GM21360 (cell line): ENCODE results near the gene PDGFB.
A peak's percentile ranks its signal among the peaks of the same experiment; 100 is the strongest.

Experiments used
- ATAC-seq: cut with Tn5 transposase; IDR thresholded peaks from one replicate; pipeline ENCODE4 v1.9.1; 2021; ENCODE audit warnings: mild to moderate bottlenecking, moderate library complexity; ENCODE audit not compliant: unreplicated experiment

Gene PDGFB

DNA sequence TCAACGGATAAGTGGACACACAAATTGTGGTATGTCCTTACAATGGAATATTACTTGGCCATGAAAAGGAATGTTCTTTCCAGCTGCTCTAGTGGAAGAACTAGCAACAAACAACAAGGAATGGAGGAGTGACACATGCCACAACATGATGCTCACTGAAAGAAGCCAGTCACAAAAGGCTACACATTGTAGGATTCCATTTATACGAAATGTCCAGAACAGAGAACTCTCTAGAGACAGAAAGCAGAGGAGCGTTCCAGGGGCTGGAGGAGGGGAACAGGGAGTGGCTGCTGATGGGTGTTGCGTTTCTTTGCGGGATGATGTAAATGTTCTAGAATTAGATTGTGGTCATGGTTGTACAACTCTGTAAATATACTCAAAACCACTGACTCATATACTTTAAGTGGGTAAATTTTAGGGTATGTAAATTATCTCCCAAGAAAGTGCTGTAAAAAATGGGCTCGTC is 32.4 kb upstream of the PDGFB start:
- no peak for ATAC-seq

- ATAC-seq = no peak
These were observed 31.8 kb upstream of the PDGFB start for GRCh38 chr22:39276440-39277141.

- no peak for ATAC-seq
These were observed 31.1 kb upstream of the PDGFB start for GRCh38 chr22:39275814-39276439.

- ATAC-seq = no peak
These were observed 29.4 kb upstream of the PDGFB start for GRCh38 chr22:39273950-39274887.

GRCh38 chr22:39270792-39271191 is 26.0 kb upstream of the PDGFB start:
- no peak for ATAC-seq

DNA sequence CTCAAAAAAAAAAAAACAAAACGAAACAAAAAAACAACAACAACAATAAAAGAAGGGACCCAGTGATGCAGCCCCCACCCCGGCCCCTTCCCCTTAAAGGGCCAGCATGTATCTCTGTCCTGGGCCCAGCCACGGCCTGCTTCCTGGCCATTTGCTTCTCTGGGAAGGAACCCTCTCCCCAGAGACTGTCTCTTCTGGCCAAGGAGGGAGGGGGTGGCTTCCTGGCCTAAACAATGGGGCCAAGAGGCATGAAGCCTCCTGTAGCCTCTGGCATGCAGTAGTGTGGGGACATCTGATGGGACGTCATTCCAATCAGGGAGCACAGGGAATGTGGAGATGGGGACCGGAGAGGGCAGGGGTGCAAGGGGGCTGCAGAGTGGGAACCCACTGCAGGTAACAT is 25.5 kb upstream of the PDGFB start:
- ATAC-seq = no peak

DNA sequence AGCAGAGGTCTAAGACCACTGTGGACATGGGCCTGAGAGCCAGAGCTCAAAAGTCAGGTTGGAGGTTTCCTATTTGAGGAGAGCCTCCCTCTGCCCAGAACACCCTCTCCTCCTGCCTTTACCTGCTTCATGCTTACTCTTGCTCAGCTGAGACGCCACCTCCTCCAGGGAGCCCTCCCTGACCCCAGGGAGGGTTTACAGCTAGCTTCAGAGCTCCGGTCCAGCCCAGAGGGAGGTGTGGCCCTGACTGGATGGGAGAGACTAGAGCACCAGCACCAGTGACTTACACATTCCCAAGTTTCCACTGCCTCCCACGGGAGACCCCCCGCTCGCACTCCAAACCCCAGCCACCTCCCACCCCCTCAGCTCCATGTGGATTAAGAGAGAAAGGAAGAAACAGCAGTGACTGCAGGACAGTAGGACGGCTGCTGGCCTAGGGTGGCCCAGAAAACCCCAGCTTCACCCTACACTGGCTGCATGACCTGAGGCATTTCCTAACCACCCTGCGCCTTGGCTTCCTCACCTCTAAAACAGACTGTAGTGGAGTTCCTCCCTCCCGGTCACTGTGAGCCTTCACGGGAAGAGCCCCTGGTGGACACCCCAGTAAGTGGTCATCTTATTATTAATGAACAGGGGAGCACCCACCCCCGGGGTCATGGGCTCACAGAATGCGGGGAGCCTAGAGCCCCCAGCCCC is 24.5 kb upstream of the PDGFB start:
- no peak for ATAC-seq

GRCh38 chr22:39268645-39269044 is 23.9 kb upstream of the PDGFB start:
- no peak for ATAC-seq

GRCh38 chr22:39267974-39268373 is 23.2 kb upstream of the PDGFB start:
- no peak for ATAC-seq

DNA sequence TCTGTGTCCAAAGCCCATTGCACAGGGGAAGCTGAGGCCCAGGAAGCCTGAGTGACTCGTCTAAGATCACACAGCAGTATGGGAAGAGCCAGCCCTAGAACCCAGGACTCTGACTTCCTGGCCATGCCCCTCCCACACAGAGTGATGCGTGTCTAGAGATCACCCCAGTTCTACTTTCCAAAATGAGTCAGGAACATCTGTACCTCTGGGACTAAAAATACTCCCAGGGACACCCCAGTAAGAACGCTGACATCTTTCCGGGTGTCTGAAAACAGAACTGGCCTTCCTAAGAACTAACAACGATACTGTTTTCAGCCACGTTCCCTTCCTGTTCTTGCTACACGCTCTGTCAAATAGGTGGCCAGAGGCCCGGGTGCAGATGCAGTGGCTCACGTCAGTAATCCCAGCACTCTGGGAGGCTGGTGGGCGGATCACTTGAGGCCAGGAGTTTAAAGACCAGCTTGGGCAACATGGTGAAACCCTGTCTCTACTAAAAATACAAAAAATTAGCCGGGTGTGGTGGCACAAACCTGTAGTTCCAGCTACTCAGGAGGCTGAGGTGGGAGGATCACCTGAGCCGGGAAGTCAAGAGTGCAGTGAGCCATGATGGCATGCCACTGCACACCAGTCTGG is 21.7 kb upstream of the PDGFB start:
- ATAC-seq = peak; percentile 75

DNA sequence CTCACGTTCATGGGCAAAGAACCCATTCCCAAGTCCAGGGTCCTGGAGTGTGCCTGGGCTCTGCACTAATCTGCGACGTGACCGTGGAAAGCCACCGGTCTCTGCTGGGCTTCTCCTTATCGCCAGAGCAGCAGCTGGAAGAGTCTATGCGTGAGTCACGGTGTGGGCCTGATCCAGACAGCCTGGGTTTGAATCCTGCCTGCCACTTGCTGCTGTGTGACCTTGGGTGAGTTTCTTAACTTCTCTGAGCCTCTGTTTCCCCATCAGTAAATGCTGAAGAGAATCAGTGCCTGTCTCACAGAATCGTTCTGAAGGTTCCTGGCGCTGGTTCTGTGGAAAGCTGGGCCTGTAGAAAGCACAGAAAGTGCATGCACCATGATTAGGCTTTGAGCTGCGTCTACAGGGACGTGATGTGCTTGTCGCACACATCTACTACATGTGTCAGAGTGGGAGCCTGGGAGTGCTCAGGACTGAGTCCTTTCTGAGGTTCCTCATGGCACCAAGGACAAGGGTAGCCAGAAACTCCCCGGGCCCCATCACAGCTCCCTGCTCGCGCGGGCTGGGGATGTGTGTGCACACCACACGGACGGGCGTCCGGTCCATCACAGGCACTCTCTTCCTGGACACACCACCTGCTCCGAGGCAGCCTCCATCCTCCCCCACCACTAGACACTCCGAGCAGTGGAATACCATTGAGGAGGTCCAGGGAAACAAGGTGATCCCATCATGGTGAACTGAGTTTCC is 20.5 kb upstream of the PDGFB start:
- no peak for ATAC-seq

GRCh38 chr22:39264349-39265038 is 19.7 kb upstream of the PDGFB start:
- ATAC-seq = no peak

DNA sequence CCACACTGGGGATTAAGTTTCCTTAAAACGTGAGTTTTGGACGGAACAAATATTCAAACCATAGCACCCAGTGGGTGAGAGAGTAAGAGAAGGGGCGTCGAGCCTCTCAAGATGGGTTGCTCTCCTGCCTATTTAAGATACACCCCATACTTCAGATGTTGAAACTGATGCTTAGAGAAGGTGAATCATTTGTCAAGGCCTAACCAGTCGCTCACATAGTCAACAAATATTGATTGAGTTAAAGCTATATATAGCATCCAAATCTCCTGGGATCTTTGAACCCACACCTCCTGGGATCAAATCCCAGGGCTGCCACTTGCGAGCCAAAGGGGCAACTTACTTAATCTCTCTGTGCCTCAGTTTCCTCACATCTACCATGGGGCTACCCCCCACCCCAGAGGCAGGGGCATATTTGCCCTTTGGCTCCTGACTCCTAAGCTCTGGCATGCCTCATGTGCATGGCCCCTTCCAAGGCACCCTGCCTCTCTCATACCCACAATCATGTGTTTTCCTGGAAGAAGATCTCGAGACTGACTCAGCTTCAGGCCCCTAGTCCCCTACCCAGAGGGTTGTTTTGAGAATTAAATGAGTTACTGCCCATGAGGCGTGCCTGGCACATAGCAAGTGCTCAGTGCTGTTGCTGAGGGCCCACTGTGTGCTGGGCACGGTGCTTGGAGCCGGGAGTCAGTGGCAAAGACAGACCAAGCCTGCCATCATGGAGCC is 19.0 kb upstream of the PDGFB start:
- no peak for ATAC-seq

DNA sequence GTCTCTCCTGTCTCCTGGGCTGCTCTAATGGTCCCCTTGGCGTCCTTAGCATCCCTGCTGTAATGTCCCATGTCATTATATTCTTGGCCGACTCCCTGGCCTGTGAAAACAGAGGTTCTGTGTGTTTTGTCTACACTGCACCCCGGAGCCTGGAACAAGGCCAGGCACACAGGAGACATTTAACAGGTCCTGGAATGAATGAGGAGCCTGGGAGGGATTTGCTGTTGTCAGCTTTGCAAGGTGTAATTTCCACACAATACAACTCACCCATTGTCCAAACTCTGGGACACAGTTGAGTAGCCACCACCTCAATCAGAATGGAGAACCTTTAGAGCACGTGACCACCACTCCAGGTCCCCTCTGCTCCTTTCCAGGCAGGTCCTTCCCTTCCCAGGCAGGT is 14.9 kb upstream of the PDGFB start:
- no peak for ATAC-seq

GRCh38 chr22:39257901-39258475 is 13.2 kb upstream of the PDGFB start:
- ATAC-seq = no peak

DNA sequence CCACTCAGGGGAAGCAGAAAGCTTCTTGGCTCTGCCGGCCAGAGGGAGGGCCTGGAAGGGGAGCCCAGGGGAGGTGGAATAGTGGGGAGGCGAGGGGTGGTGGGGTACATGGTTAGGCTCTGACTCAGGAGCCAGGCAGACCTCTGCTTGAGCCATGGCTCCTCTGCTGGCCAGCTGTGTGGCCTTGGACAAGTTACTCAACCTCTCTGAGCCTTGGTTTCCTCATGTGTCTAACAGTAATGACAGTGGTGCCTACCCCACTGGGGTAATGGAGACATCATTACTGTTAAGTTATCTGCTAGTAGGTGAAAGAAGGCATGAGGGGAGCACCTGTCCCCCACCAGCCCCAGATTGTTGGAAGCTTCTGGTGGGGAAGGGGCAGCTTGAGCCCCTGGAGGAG is 12.2 kb upstream of the PDGFB start:
- no peak for ATAC-seq

GRCh38 chr22:39256186-39256552 is 11.4 kb upstream of the PDGFB start:
- no peak for ATAC-seq

DNA sequence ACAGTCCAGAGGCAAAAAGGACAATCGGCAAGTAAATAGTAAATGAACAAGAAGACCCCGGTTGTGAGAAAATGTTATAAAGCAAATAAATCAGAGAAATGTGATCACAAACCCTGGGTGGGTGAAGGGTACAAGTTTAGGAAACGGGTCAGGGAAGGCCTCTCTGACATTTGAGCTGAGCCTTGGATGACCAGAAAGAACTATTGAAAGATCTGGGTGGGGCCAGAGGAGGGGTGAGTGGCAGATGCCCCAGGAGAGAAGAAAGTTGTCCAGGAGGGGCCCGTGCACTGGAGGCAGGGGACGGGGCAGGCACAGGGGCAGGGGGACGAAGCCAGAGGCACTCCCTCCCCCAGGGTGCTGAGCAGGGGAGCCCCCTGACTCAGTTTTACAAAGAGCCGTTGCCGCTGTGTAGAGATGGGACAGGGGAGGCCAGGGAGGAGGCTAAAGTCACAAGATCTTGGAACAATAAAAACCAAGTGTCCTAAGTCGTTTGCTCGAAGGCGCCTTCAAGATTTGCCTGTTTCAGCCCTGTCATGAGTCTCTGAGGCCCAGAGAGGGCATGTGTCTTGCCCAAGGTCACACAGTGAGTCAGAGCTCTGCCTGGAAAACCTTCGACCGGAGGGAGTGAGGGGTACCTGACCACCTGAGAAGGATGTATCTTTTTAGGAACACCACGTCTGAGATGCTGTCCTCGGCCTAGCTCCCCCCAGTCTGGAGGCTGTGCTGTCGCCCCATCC is 10.8 kb upstream of the PDGFB start:
- no peak for ATAC-seq
